ENCODE results near the gene KNDC1.

KNDC1 gene

DNA sequence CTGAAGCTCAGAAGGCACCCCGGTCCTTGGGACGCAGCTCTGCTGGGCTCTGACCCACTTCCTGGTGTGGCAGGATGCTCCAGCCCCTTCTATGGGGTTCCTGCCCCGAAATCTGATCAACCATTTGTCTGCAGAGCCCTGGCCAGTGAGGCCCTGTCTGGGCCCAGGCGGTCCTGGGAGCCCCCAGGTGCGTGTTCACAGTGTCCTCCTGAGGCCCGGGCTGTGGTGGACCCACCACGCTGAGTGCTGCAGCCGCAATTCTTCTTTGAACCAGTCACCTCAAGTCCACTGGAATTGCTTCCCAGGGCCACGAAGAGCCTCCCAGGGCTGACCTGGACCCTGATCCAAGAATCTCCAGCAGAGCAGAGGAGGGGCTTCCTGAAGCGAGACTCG is 19.1 kb downstream of the KNDC1 start:
- DNase-seq = no peak

- no peak for DNase-seq
Observed at GRCh38 chr10:133179651-133180050, 19.6 kb downstream of the KNDC1 start.

GRCh38 chr10:133180192-133180964 is 20.4 kb downstream of the KNDC1 start:
- no peak for DNase-seq

DNA sequence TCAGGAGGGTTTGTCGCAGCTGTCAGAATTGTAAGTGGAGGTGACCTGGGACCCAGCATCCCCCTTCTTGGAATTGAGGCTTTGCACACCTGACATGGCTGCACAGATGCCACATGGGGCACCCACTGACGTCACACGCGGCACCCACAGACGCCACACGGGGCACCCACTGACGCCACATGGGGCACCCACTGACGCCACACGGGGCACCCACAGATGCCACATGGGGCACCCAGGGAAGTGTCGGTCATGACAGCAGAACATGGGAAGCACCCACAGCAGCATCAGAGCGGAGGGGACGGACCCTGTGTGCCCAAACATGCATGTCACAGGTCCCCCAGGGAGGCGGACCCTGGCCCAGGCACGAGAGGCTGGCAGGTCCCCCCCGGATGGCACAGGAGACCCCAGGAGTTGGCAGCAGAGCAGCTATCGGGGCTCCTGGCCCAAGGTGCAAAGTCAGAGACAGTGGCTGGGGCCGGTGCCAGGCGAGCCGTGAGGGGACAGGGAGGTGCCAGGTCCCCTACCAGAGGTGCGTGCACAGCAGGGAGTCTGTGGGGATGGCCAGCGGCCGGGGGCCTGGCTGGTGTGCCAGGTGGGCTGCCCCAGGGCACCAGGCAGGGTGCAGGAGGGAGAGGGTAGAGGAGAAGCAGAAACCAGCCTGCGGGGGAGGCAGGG is 21.1 kb downstream of the KNDC1 start:
- DNase-seq = no peak

GRCh38 chr10:133182190-133182589 is 22.2 kb downstream of the KNDC1 start:
- DNase-seq = no peak

DNA sequence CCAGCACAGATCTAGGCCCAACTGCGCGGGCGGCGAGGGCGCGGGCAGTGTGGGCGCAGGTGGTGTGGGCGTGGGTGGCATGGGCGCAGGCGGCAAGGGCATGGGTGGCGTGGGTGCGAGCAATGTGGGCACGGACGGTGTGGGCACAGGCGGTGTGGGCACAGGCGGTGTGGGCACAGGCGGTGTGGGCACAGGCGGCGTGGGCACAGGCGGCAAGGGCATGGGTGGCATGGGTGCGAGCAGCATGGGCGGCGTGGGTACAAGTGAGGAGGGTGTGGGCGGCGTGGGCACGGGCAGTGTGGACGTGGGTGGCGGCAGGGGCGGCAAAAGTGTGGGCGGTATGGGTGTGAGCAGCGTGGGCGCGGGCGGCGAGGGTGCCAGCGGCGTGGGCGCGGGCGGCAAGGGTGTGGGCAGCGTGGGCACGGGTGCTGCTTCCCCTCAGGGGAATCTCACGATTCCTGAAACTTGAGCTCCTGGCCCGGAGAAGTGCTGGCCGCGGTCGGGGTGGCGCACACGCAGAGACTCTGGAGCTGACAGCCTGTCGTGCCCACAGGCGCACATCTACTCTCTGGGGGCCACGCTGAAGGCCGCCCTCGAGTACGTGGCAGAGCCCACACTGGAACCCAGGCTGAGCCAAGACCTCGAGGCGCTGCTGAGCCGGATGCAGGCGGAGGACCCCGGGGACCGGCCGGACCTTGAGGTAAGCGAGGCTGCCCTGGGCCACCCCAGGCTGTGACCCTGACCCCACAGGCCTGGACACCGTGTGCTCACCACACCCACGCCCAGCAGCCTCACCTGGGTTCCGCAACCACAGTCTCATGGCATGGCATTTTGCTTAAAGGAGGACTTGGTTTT is 23.0 kb downstream of the KNDC1 start:
- DNase-seq = no peak

- no peak for DNase-seq
Observed at GRCh38 chr10:133183646-133184378, 23.8 kb downstream of the KNDC1 start.

- no peak for DNase-seq
Observed at GRCh38 chr10:133184591-133185244, 24.7 kb downstream of the KNDC1 start.

DNA sequence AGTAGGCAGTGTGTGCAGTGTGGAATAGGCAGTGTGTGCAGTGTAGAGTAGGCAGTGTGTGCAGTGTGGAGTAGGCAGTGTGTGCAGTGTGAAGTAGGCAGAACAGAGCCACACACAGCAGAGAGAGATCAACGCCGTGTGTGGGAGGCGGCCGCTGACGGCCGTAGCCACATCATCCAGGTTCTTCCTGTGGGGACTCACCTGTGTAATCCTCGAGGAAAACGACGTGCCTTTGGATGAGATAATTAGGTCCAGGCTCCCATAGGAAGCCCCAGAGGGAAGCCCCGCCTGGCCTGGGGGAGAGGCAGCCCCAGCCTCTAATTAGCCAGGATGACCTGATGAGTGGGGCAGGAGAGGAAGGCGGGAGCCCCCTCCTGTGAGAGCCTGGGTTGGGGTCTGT is 25.4 kb downstream of the KNDC1 start:
- DNase-seq = no peak

DNA sequence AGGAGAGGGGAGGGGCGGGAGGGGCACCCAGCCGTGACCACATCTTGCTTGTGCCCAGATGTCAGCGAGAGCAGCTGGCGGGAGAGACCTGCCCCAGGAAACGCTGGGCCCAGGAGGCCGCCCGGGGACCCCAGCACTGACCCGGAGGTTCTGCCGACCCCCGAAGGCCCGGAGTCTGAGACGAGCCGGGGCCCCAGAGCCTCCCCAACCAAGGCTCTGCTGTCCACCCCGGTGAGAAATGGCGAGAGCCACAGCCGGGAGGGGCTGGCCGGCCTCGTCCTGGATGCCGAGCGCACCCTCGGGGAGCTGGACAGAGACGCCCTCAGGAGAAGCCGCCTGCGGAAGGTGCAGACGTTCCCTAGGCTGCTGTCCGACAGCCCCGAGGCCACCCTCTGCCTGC is 25.9 kb downstream of the KNDC1 start:
- DNase-seq = no peak

DNA sequence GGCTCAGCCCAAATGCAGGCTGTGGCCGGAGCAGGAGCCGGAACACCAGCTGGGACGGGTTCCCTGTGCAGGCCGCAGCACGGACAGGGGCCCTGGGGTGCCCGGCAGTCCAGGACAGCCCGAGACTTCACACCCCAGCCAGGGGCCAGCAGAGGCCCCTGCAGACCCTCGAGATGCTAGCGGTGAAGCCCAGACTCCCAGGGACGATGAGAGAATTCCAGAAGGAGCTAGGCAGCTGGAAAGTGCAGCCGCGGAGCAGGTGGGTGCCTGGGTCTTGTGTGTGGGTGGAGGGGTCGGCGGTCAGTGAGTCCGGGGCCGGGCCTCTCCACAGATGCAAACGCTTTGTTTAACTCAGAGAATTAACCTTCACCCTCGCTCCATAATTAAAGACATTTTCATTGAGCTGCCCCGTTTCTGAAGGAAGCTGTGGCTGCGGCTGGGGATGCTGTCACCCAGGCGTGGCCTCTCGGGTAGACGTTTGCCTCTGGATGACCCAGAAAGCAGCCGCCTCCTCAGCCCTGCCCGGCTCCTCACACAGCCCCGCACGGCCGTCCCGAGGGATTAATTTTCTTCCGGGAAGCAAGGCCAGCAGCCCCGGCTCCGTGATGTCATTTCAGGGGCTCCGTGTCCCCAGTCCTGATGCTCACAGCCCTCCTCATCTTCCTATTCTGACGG is 26.5 kb downstream of the KNDC1 start:
- no peak for DNase-seq

DNA sequence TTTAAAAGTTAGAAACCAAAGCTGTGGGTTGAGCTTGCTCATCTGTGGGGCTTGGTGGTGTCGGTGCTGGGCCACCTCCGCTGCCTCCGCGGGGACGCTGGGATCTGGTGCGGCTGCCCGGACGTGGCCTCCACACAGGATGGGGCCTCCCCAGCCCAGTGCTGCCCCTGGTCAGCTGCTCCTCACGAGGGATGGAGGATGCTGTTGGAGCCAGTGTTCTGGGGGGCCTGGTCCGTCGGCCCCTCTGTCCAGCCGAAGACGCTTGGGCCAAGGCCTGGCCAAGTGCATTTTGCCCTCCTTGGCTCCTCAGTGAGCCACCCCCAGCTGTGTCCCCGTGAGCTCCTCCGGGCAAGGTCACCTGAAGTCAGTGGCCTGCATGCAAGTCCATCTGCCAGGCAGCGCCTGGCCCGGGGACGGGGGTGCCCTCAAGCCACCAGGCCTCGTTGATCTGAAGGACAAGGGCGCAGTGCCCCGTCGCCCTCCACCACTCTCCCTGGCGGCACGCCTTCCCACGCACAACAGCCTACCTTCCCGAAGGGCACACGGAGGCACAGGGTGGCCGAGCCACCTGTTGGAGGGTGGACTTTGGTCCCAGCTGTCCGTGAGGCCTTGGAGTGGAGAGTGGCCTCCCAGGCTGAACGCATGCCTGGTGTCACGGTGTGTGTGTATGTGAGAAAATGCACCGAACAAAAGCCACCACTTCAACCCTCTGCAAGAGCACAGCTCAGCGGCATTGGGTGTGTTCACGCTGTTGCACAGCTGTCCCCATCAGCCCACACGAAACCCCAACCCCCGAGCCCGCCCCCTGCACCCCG is 27.3 kb downstream of the KNDC1 start:
- DNase-seq = no peak

- no peak for DNase-seq
Observed at GRCh38 chr10:133187906-133188681, 28.1 kb downstream of the KNDC1 start.

- DNase-seq = no peak
Observed at GRCh38 chr10:133189256-133189655, 29.2 kb downstream of the KNDC1 start.

- no peak for DNase-seq
Observed at GRCh38 chr10:133189726-133190125, 29.7 kb downstream of the KNDC1 start.

GRCh38 chr10:133190225-133190624 is 30.2 kb downstream of the KNDC1 start:
- DNase-seq = no peak

DNA sequence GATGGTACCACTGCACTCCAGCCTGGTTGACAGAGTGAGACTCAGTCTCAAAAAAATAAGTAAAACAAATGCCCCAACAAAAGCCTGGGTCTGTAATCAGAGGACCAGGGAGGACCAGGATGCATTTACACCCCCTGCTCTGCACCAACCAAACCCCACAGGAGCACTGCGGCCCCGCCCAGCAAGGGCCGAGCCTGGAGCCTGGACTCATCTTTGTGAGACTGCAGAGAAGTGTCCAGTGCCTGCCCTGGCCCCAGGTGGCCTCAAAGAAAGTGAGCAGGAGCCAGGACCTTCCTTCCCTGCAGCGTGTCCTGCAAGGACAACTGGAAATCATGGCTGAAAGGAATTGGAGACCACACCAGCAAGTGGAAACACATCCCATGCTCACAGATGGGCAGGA is 31.6 kb downstream of the KNDC1 start:
- DNase-seq = no peak

DNA sequence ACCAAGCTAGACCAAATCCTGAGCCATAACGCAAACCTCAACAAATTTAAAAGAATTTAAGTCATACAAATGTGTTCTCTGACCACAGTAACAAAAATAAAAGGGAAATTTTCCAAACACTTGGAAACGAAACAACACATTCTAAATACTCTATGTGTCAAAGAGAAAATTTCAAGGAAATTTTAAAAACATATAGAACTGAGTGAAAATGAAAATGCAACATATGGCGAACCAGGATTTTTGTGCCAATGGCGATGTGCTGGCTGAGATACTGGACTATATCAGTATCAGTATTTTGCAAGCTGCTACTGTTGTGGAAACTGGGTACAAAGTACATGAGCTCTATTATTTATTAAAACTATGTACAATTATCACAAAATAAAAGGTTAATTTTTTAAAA is 34.1 kb downstream of the KNDC1 start:
- DNase-seq = no peak

GRCh38 chr10:133195096-133195495 is 35.1 kb downstream of the KNDC1 start:
- no peak for DNase-seq

DNA sequence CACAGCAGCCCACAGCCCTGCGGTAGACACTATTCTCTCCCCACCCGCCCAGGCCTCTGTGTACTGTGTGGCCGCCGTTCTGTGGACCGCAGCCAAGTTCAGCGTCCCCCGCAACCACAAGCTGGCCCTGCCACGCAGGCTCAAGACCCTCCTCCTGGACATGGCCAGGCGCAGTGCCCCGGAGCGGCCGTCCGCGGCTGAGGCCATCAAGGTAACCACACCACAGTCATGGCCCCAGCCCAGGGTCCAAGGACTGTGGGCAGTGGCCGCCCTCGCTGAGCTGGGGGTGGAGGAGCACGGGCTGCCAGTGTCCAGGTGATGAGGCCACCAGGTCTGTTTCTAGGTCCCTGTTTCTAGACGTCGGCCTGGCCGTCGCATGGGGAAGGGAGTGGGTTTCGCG is 35.6 kb downstream of the KNDC1 start:
- DNase-seq = no peak

Data from stimulated activated CD4-positive, alpha-beta T cell treated with anti-CD3 and anti-CD28 coated beads, Interleukin-15, amount 100 ng/mL, for 24 hours (primary cell).